Activated CD8-positive, alpha-beta T cell treated with anti-CD3 and anti-CD28 coated beads, Interleukin-2, amount 10 ng/mL, durations not matched to agents 7 days and 5 days (primary cell): Measurements from ENCODE around the gene TPCN2. TPM values are rescaled to one million over a fixed set of nuclear protein-coding genes. Genes with fewer than 3 reads are reported as not detected.

Experiments used
- ATAC-seq: fragments of 150-1000 bp; cut with Tn5 transposase; one replicate; pipeline ENCODE4 v1.10.0; 2021; ENCODE audit warnings: moderate library complexity
- CTCF ChIA-PET: fragments of 350-600 bp; sonication (Branson Sonifier 250); formaldehyde crosslinking; loops from one replicate; lab custom pipeline; 2021; ENCODE audit warnings: antibody characterized with exemption; lab: Charles Lee
- POLR2A ChIA-PET: fragments of 350-600 bp; sonication (Branson Sonifier 250); formaldehyde crosslinking; loops from one replicate; lab custom pipeline; 2021; ENCODE audit warnings: antibody characterized with exemption; lab: Charles Lee
- DNase-seq: peaks from one replicate; pipeline ENCODE4 v3.0.0-alpha.2; 2020
- H3K27ac Mint-ChIP-seq: one replicate; pipeline ENCODE4 v1.8.0; 2021; ENCODE audit warnings: mild to moderate bottlenecking, mixed read lengths
- H3K27me3 Mint-ChIP-seq: one replicate; pipeline ENCODE4 v1.8.0; 2021; ENCODE audit warnings: low read depth, mixed read lengths
- H3K36me3 Mint-ChIP-seq: one replicate; pipeline ENCODE4 v1.8.0; 2021; ENCODE audit warnings: low read depth, mixed read lengths
- H3K4me1 Mint-ChIP-seq: one replicate; pipeline ENCODE4 v1.8.0; 2021; ENCODE audit warnings: low read depth, mixed read lengths
- H3K4me3 Mint-ChIP-seq: one replicate; pipeline ENCODE4 v1.8.0; 2021; ENCODE audit warnings: mild to moderate bottlenecking, mixed read lengths
- H3K9me3 Mint-ChIP-seq: one replicate; pipeline ENCODE4 v1.8.0; 2022; ENCODE audit warnings: mixed read lengths; ENCODE audit not compliant: insufficient read depth
- total RNA-seq, 2 experiments: library from RNA; stranded (reverse); gene quantifications; one replicate each; pipeline ENCODE4 v1.2.3, GENCODE V29; 2021

Gene TPCN2
- total RNA-seq, 2 experiments from 2014 or later: 19.1 to 21.2 TPM

GRCh38 chr11:69166218-69167115 is 117.7 kb downstream of the TPCN2 start:
- Mint-ChIP-seq H3K9me3 (peaks cover 5% of the 10 kb centered on the region), H3K27me3 (peaks cover 8% of the 10 kb centered on the region), H3K36me3 (no peaks in the 10 kb centered on the region), H3K4me3 (no peak overlapping the region), H3K4me1 (peaks cover 14% of the 10 kb centered on the region), H3K27ac (peak overlapping the region; percentile 41)
- CTCF ChIA-PET: no interaction called here
- ATAC-seq (peak; percentile 90), DNase-seq (peak; percentile 55)
- POLR2A ChIA-PET: interaction anchor here (0.6 kb wide), 1 partner anchor 738 kb away, joined by 4 read pairs; no protein-coding TSS in a partner anchor

GRCh38 chr11:69167130-69167915 is 118.6 kb downstream of the TPCN2 start:
- Mint-ChIP-seq H3K4me3 (no peak overlapping the region), H3K27ac (no peak overlapping the region), H3K36me3 (no peaks in the 10 kb centered on the region), H3K9me3 (peaks cover 5% of the 10 kb centered on the region), H3K27me3 (peaks cover 8% of the 10 kb centered on the region), H3K4me1 (peaks cover 14% of the 10 kb centered on the region)
- ATAC-seq (no peak), DNase-seq (no peak)
- ChIA-PET CTCF (no interaction called here), POLR2A (interaction anchor here (0.6 kb wide), 1 partner anchor 737 kb away, joined by 4 read pairs; no protein-coding TSS in a partner anchor)

- ChIA-PET POLR2A (no interaction called here), CTCF (no interaction called here)
- ATAC-seq: no peak
- Mint-ChIP-seq H3K36me3 (no peaks in the 10 kb centered on the region), H3K4me3 (no peak overlapping the region), H3K27ac (no peak overlapping the region), H3K4me1 (peaks cover 14% of the 10 kb centered on the region), H3K27me3 (peaks cover 8% of the 10 kb centered on the region), H3K9me3 (no peaks in the 10 kb centered on the region)
- DNase-seq: no peak
Observed at GRCh38 chr11:69167916-69168691, 119.4 kb downstream of the TPCN2 start.

DNA sequence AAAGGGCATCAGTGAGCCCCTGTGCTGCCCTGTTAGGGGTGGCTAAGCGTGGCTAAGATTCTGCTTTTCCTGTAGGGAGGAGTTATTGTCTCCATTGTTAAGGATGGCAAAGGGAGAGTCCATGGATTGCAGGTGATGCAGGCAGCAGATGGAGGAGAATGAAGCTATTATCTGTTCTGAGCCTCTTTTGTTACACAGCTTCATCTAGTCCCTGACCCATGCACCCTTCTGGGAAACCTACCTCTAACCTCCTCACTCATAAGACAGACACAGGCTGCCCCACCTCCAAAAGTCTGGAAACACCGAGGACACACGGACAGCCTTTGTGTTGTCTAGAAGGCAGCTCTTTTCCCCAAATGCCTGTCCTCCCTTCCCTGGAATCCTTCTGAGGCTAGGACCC is 120.7 kb downstream of the TPCN2 start:
- no peak for ATAC-seq
- Mint-ChIP-seq H3K27me3 (peaks cover 8% of the 10 kb centered on the region), H3K27ac (no peak overlapping the region), H3K4me1 (peaks cover 14% of the 10 kb centered on the region), H3K36me3 (no peaks in the 10 kb centered on the region), H3K4me3 (no peak overlapping the region), H3K9me3 (no peaks in the 10 kb centered on the region)
- no peak for DNase-seq
- ChIA-PET CTCF (no interaction called here), POLR2A (no interaction called here)

DNA sequence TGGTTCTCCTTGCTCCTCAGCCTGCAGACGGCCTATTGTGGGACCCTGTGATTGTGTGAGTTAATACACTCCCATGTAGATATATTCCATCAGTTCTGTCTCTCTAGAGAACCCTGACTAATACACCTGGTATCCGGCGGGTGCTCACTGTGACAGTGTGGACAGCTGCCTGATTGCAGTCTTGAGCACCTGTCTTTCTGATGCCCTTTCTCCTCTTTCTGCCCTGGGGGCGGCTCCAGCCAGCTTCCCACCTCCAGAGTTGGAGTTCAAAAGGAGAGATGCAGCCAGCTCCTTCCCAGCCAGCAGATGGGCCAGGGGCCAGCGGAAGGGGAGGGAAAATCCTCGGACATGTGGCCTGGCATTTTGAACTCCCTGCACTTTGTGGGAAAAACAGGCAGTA is 122.0 kb downstream of the TPCN2 start:
- POLR2A ChIA-PET: no interaction called here
- CTCF ChIA-PET: interaction anchor here (0.9 kb wide), 2 partner anchors 122 to 500 kb away, joined by 3 read pairs; no protein-coding TSS in a partner anchor
- H3K4me1 Mint-ChIP-seq: peaks cover 14% of the 10 kb centered on the region
- H3K27ac Mint-ChIP-seq: no peak overlapping the region
- ATAC-seq: no peak
- no peak overlapping the region for H3K4me3 Mint-ChIP-seq
- H3K36me3 Mint-ChIP-seq: no peaks in the 10 kb centered on the region
- no peaks in the 10 kb centered on the region for H3K9me3 Mint-ChIP-seq
- DNase-seq: no peak
- H3K27me3 Mint-ChIP-seq: peaks cover 8% of the 10 kb centered on the region

DNA sequence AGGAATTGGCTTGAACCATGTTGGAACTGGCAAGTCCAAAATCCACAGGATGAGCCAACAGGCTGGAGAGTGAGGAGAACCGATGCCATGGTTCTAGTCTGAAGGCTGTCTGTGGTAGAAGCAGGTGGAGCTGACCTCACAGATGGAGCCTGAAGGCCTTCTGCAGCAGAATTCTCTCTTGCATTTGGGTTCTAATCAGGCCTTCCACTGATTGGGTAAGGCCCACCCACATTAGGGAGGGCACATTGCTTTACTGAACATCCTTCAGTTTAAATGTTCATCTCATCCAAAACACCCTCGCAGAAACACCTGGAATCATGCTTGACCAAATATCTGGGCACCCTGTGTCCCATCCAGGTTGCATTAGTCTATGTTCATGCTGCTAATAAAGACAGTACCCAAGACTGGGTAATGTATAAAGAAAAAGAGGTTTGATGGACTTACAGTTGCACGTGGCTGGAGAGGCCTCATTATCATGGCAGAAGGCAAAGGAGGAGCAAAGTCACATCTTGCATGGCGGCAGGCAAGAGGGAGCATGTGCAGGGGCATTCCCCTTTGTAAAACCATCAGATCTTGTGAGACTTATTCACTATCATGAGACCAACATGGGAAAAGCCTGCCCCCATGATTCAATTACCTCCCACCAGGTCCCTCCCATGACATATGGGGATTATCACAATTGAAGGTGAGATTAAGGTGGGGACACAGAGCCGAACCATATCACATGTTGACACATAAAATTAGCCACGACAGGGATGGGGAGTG is 122.9 kb downstream of the TPCN2 start:
- Mint-ChIP-seq H3K36me3 (no peaks in the 10 kb centered on the region), H3K27ac (no peak overlapping the region), H3K9me3 (peaks cover 5% of the 10 kb centered on the region), H3K27me3 (peaks cover 8% of the 10 kb centered on the region), H3K4me1 (peaks cover 6% of the 10 kb centered on the region), H3K4me3 (no peak overlapping the region)
- no peak for ATAC-seq
- no peak for DNase-seq
- CTCF ChIA-PET: interaction anchor here (0.9 kb wide), 2 partner anchors 121 to 499 kb away, joined by 3 read pairs; no protein-coding TSS in a partner anchor
- POLR2A ChIA-PET: no interaction called here

GRCh38 chr11:69172674-69173073 is 123.9 kb downstream of the TPCN2 start:
- no peaks in the 10 kb centered on the region for H3K4me1 Mint-ChIP-seq

GRCh38 chr11:69173331-69173730 is 124.6 kb downstream of the TPCN2 start:
- CTCF ChIA-PET: no interaction called here
- H3K27ac Mint-ChIP-seq: no peak overlapping the region
- no peaks in the 10 kb centered on the region for H3K4me1 Mint-ChIP-seq
- DNase-seq (no peak), ATAC-seq (no peak)
- POLR2A ChIA-PET: no interaction called here
- H3K9me3 Mint-ChIP-seq: peaks cover 5% of the 10 kb centered on the region
- H3K36me3 Mint-ChIP-seq: no peaks in the 10 kb centered on the region
- H3K4me3 Mint-ChIP-seq: no peak overlapping the region
- H3K27me3 Mint-ChIP-seq: no peaks in the 10 kb centered on the region

More at GRCh38 chr11:69172674-69173073, 123.9 kb downstream of the TPCN2 start:
- CTCF ChIA-PET: no interaction called here
- H3K27me3 Mint-ChIP-seq: peaks cover 3% of the 10 kb centered on the region
- H3K27ac Mint-ChIP-seq: no peak overlapping the region
- peaks cover 5% of the 10 kb centered on the region for H3K9me3 Mint-ChIP-seq
- H3K4me3 Mint-ChIP-seq: no peak overlapping the region
- H3K36me3 Mint-ChIP-seq: no peaks in the 10 kb centered on the region
- POLR2A ChIA-PET: no interaction called here
- DNase-seq (no peak), ATAC-seq (no peak)

- ATAC-seq (no peak), DNase-seq (no peak)
- peaks cover 5% of the 10 kb centered on the region for H3K9me3 Mint-ChIP-seq
- POLR2A ChIA-PET: no interaction called here
- H3K27me3 Mint-ChIP-seq: no peaks in the 10 kb centered on the region
- H3K36me3 Mint-ChIP-seq: no peaks in the 10 kb centered on the region
- H3K4me3 Mint-ChIP-seq: no peak overlapping the region
- H3K4me1 Mint-ChIP-seq: no peaks in the 10 kb centered on the region
- H3K27ac Mint-ChIP-seq: no peak overlapping the region
- CTCF ChIA-PET: no interaction called here
Observed at GRCh38 chr11:69173925-69174581, 125.3 kb downstream of the TPCN2 start.

DNA sequence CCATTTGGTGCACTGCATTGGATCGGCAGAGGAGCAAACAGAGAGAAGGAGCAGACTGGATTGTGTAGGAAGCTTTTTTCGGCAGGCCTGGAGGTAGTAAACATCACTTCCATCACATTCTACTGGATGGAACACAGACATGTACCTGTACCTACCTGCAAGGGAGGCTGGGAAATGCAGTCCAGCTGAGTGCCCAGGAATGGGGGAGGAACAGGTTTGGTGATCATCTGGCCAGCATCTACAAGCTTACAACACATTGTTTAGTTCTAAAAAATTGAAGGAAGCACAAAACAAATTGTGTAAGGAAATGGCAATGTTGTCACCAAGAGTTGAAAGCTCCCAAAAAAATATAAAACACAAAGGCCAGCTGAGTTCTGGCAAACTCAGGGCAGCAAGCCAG is 126.1 kb downstream of the TPCN2 start:
- H3K27ac Mint-ChIP-seq: no peak overlapping the region
- ATAC-seq: no peak

More for the DNA sequence above, 126.1 kb downstream of the TPCN2 start:
- ChIA-PET CTCF (no interaction called here), POLR2A (no interaction called here)
- DNase-seq: no peak
- H3K36me3 Mint-ChIP-seq: no peaks in the 10 kb centered on the region
- no peaks in the 10 kb centered on the region for H3K4me1 Mint-ChIP-seq
- H3K4me3 Mint-ChIP-seq: no peak overlapping the region
- H3K27me3 Mint-ChIP-seq: no peaks in the 10 kb centered on the region
- peaks cover 5% of the 10 kb centered on the region for H3K9me3 Mint-ChIP-seq
